Lung microvascular endothelial cell (primary cell): ENCODE data around the gene TMF1. TPM values are rescaled to one million over a fixed set of nuclear protein-coding genes. Genes with fewer than 3 reads are reported as not detected.

Experiments
- DNase-seq, 2 donors: peaks; one replicate each; pipeline versions ENCODE4 v3.0.0 to v3.0.0-alpha.2; 2010; ENCODE audit warnings: low read depth in 2 of 2
- total RNA-seq: library from RNA; depleted of rRNA; stranded (reverse); fragments of >200 nt; gene quantifications from 2 replicates; pipeline ENCODE4 v1.2.1, GENCODE V29; 2014

Gene TMF1
- total RNA-seq, 1 donor from 2014 or later, result 20.4 TPM

GRCh38 chr3:69013253-69014021 lies 38.7 kb downstream of the TMF1 start, which contains the start of gene EOGT:
EOGT (minus strand) TSS chr3:69013684; CDS start chr3:69009846, 3,838 bp downstream.
- DNase-seq, result peak; percentile 79 to 92

- peak; percentile 48 to 79 for DNase-seq
Observed at GRCh38 chr3:69012800-69013252, 39.3 kb downstream of the TMF1 start.

GRCh38 chr3:69012100-69012799 lies 39.9 kb downstream of the TMF1 start:
- DNase-seq, result peak; percentile 9 to 72

DNA sequence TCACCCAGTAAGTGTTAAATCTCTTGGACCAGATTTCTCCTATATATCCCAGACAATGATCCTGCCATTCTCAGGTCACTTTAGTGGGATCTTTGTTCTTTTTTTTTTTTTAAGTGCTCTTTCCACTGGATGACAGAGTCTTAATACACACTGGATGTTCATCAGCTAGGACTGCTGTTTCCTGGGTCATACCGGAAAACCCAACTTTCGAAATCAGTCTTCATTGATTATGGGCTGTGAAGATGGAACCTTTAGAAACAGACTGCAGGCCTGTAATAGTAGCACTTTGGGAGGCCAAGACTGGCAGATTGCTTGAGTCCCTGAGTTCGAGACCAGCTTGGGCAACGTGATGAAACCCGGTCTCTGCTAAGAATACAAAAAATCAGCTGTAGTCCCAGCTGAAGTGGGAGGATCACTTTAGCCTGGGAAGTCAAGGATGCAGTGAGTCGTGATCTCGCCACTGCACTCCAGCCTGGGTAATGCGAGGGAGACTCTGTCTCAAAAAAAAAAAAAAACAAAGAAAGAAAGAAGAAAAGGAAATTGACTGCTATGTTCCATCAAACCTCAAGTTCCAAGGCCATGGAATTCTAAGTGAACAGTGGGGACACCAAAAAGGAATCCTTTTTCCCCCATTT lies 40.9 kb downstream of the TMF1 start:
- peak in 1 of 2 donors; percentile 20 for DNase-seq

DNA sequence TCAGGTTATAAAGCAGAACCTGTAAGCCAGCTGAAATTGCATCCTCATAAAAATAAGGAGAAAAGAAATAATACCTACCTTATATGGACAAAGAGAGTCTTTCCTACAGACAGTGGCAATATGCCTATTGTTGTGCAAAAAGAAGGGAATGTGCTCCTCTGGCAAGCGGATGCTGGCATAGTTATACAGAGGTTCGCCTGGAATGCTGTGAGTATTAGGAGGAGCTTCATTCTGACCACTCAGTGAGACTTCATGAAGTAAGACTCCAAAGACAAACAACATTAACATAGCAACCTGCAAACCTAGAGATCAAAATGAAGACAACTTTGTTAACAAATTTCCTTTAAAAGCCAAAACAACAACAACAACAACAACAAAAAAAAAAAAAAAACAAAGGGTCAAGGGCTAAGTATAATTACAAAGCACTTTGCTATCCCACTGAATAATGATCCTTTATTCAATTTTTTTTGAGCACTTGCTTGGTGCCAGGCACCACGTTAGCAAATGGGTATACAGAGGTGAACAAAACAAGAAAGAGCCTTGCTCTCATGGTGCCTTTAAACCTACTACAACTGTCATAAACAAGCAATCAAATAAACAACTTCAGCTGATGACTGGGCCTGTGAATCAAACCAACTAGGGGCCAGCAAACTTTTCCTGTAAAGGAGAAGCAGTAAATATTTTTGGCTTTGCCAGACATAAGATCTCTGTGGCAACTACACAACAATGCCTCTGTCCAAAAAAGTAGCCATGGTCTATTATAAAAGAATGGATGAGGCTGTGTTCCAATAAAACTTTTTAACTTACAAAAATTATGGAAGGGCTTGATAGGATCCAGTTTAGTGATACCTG lies 42.3 kb downstream of the TMF1 start:
- DNase-seq, result peak; percentile 58 to 59

DNA sequence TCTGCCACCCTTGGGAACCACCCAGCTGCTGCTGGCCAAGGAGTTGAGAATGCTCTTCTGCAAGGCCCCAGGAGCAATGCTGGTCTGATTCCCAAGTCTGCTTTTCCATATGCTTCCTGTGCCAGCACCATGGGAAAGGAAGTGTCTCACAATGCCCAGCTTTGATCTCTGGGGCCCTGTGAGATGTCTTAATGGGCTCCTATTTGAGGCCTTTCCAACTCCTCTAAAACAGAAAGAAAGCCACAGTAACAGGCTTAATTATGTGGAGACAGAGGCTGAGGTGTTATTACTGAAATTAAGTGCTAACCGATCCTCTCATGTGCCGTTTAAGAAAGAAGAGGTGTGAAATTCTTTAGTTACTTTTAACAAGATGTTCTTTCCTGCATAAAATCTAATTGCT lies 43.2 kb downstream of the TMF1 start:
- peak; percentile 12 to 91 for DNase-seq

DNA sequence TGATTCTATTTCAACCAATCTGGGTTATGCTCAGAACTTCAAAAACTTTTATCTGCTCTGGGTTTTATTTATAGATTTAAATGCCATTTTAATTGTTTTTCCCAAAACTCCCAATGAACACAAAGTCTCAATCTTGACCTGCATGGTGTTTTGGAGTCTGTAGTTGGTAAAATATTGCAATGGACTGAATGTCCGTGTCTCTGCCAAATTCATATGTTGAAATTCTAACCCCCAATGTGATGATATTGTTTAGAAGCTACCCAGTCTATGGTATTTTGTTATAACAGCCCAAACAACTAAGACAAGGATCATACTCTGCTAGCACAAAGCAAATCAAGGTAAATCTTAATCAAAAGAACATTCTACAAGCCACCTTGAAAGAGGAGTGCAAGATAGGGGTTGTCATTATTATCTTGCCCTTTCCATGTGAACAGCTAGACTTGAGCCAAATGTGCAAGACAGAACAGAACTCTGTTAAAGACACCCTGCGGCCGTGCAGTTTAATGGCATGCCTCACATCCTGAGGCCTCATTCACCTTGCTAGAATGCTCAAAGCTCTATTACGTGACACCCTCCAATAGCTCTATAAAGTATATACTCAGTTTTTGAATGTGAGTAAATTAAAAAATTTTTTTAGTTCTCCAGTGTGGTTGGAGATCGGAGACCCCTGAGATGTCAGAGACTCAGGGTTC lies 46.2 kb downstream of the TMF1 start:
- DNase-seq, result no peak

GRCh38 chr3:69005071-69005790 lies 46.9 kb downstream of the TMF1 start:
- peak in 1 of 2 donors; percentile 18 for DNase-seq

- DNase-seq, result no peak
Observed at GRCh38 chr3:69004138-69004537, 48.0 kb downstream of the TMF1 start.

GRCh38 chr3:68999605-69000004 lies 52.5 kb downstream of the TMF1 start:
- no peak for DNase-seq

- DNase-seq, result no peak
Observed at GRCh38 chr3:68999158-68999557, 53.0 kb downstream of the TMF1 start.

DNA sequence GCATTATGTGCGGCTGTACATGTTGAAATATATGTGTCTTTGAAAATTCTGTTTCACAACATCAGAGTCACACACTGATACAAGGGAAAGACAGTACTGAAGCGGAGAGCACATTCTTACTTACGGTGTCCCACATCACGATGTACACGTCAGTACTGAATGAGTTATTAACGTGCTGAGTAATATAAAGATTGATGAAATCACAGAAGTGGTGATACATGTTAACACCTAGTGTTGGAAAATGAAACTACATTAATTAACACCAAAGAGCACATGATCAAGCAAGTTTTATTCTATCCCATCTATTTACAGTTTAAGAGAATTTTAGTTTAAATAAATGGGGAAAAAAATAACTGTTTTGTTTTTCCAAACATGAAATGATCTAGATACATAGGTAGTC lies 54.2 kb downstream of the TMF1 start:
- no peak for DNase-seq

- DNase-seq, result no peak
Observed at GRCh38 chr3:68996356-68996995, 55.7 kb downstream of the TMF1 start.

GRCh38 chr3:68988740-68989139 lies 63.4 kb downstream of the TMF1 start:
- peak in 1 of 2 donors; percentile 70 for DNase-seq

DNA sequence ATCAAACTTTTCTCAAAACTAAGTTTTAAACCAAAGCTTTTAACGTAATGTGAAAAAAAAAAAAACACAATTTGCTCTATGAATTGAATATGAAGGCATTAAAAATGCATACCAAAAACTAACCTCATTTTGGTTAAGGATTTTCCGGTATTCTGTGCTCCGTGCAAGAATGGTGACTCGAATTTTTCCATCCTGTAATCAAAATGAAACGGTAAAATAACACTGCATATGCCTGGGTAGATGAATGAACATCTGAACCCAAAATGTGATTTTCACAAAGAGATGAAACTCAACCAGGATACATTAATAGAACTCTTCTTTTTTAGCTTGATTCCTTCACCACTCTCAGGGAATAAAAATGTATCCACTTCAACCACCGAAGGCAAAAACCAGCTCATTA lies 64.8 kb downstream of the TMF1 start:
- no peak for DNase-seq

GRCh38 chr3:68986496-68987208 lies 65.5 kb downstream of the TMF1 start:
- DNase-seq, result no peak

GRCh38 chr3:68985146-68985790 lies 66.9 kb downstream of the TMF1 start:
- DNase-seq, result no peak

GRCh38 chr3:68984011-68984530 lies 68.1 kb downstream of the TMF1 start:
- DNase-seq, result no peak
